Measurements from ENCODE around the gene N4BP2L2.

N4BP2L2 gene

DNA sequence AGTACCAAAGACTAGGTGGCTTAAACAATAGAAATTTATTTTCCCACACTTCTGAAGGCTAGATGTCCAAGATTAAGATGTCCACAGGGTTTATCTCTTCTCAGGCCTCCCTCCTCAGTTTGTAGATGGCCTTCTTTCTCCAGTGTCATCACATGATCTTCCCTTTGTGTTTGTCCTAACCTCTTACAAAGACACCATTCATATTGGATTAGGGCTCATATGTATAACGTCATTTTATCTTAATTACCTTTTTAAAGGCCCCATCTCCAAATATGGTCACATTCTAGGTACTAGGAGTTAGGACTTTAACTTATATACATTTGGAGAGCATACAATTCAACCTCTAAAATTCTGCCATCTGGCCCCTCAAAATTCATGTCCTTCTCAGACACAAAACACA, 34.3 kb downstream of the N4BP2L2 start:
- H3K4me1 ChIP-seq (ENCODE audit: insufficient read depth, insufficient read length) = no peaks in the 10 kb centered on the region
- H3K9me3 ChIP-seq (ENCODE audit: insufficient read depth, low read length) = no peaks in the 10 kb centered on the region
- peaks cover 8% of the 10 kb centered on the region for H3K36me3 ChIP-seq (ENCODE audit: insufficient read depth, insufficient read length, low read length)
- no peak overlapping the region for H3K4me3 ChIP-seq (ENCODE audit: insufficient read length, low read depth)
- no peaks in the 10 kb centered on the region for H3K27me3 ChIP-seq (ENCODE audit: insufficient read depth, insufficient read length)
- DNase-seq (ENCODE audit: low read depth, low spot score) = no peak
- no peak for TF ChIP-seq YY1 (IDR thresholded peaks at IDR 0.05; ENCODE audit: insufficient read depth, insufficient read length)
- no peak for TF ChIP-seq ZNF274 (IDR thresholded peaks at IDR 0.05; ENCODE audit: low read depth, low read length)
- TF ChIP-seq SUZ12 (IDR thresholded peaks at IDR 0.05; ENCODE audit: extremely low read depth, insufficient read depth, insufficient read length) = no peak
- H3K9ac ChIP-seq (ENCODE audit: insufficient read length, low read depth) = no peak overlapping the region

DNA sequence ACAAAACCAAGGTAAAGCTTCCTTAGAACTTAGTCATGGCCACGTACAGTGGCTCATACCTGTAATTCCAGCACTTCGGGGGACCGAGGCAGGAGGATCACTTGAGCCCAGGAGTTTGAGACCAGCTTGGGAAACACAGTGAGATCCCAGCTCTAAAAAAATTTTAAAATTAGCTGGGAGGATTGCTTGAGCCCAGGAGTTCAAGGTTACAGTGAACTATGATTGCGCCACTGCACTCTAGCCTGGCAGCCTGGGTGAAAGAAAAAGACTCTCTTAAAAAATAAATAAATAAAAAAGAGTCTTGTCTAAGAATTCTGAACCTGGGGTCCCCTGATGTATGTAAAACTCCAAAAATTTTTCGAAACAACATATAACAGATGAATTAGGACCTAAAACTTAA, 34.9 kb downstream of the N4BP2L2 start:
- Histone ChIP-seq H3K9me3 (ENCODE audit: insufficient read depth, low read length) (no peaks in the 10 kb centered on the region), H3K9ac (ENCODE audit: insufficient read length, low read depth) (no peak overlapping the region), H3K4me3 (ENCODE audit: insufficient read length, low read depth) (no peak overlapping the region), H3K36me3 (ENCODE audit: insufficient read depth, insufficient read length, low read length) (peaks cover 3% of the 10 kb centered on the region), H3K4me1 (ENCODE audit: insufficient read depth, insufficient read length) (no peaks in the 10 kb centered on the region), H3K27me3 (ENCODE audit: insufficient read depth, insufficient read length) (no peaks in the 10 kb centered on the region)
- no peak for DNase-seq (ENCODE audit: low read depth, low spot score)
- no peak for TF ChIP-seq SUZ12 (IDR thresholded peaks at IDR 0.05; ENCODE audit: extremely low read depth, insufficient read depth, insufficient read length)

DNA sequence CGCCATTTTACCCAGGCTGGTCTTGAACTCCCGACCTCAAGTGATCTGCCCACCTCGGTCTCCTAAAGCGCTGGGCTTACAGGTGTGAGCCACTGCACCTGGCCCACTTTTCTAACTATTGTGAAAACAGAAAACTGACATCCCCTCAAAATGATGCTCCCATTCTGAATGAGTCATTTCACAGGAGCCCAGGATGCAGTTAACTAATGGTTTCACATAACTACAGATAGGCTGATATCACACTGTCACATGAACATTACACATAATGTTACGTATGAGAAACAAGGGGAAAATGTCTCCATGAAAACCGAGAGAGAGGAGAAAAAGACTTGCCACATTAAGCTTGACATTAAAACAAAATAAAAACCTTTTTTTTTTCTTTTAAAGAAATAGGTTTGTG, 37.5 kb downstream of the N4BP2L2 start:
- no peaks in the 10 kb centered on the region for H3K27me3 ChIP-seq (ENCODE audit: insufficient read depth, insufficient read length)
- H3K9me3 ChIP-seq (ENCODE audit: insufficient read depth, low read length) = no peaks in the 10 kb centered on the region
- no peak overlapping the region for H3K9ac ChIP-seq (ENCODE audit: insufficient read length, low read depth)
- DNase-seq (ENCODE audit: low read depth, low spot score) = no peak
- TF ChIP-seq SUZ12 (IDR thresholded peaks at IDR 0.05; ENCODE audit: extremely low read depth, insufficient read depth, insufficient read length) (no peak), YY1 (IDR thresholded peaks at IDR 0.05; ENCODE audit: insufficient read depth, insufficient read length) (no peak), ZNF274 (IDR thresholded peaks at IDR 0.05; ENCODE audit: low read depth, low read length) (no peak)
- no peak overlapping the region for H3K4me3 ChIP-seq (ENCODE audit: insufficient read length, low read depth)
- no peaks in the 10 kb centered on the region for H3K36me3 ChIP-seq (ENCODE audit: insufficient read depth, insufficient read length, low read length)
- no peaks in the 10 kb centered on the region for H3K4me1 ChIP-seq (ENCODE audit: insufficient read depth, insufficient read length)

DNA sequence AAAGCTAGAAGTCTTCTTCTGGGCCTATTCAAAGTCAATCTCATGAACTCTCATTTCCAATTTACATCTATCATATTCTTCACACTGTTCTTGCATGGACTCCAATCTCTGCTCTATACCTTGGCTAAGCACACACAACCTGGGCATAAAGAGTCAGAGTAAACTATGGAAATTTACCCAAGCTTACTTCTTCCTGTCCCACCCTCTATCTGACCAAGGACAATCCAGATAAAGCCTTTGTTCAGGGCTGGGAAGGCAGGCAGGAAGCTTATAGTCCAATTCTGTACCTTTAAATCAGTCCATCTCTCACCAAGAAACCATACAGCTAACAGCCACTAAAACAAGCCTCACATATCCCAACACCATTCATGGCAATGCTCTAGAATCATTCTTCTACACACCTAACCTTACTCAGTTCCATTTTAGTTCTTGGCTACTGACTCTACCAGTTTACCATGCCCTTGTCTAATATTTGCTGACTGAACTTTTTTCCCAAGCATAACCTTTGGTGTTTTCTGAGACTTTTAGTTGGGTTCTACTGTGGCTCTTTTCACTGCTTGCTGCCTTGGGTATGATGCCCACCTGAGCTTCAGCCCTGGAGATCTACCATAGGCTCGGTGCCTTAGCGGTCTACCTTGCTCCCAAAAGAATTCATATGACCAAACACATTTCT, 38.9 kb downstream of the N4BP2L2 start:
- TF ChIP-seq YY1 (IDR thresholded peaks at IDR 0.05; ENCODE audit: insufficient read depth, insufficient read length) (no peak), SUZ12 (IDR thresholded peaks at IDR 0.05; ENCODE audit: extremely low read depth, insufficient read depth, insufficient read length) (no peak), ZNF274 (IDR thresholded peaks at IDR 0.05; ENCODE audit: low read depth, low read length) (no peak)
- H3K4me3 ChIP-seq (ENCODE audit: insufficient read length, low read depth) = no peak overlapping the region
- no peak overlapping the region for H3K9ac ChIP-seq (ENCODE audit: insufficient read length, low read depth)

DNA sequence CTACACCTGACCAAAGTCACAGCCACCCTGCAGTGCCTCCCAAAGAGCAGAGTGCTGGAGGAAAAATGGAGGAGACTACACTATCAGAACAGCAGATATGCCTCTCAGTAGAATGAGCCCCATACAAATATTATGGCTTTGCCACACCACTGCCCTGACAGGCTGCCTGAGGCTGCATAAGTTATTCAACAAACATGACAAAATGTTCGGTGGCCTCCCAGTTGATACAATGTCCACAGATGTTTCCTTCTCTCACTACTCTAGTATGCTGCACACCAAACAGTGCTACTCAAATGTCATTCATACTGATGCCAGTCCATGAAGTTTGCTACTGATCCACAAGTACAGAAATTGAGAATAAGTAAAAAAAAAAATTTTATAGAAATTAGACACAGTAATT, 41.0 kb downstream of the N4BP2L2 start:
- no peak for DNase-seq (ENCODE audit: low read depth, low spot score)
- H3K4me3 ChIP-seq (ENCODE audit: insufficient read length, low read depth) = no peak overlapping the region
- no peaks in the 10 kb centered on the region for H3K9me3 ChIP-seq (ENCODE audit: insufficient read depth, low read length)
- no peaks in the 10 kb centered on the region for H3K4me1 ChIP-seq (ENCODE audit: insufficient read depth, insufficient read length)
- no peak overlapping the region for H3K9ac ChIP-seq (ENCODE audit: insufficient read length, low read depth)
- H3K27me3 ChIP-seq (ENCODE audit: insufficient read depth, insufficient read length) = no peaks in the 10 kb centered on the region
- TF ChIP-seq YY1 (IDR thresholded peaks at IDR 0.05; ENCODE audit: insufficient read depth, insufficient read length) (no peak), ZNF274 (IDR thresholded peaks at IDR 0.05; ENCODE audit: low read depth, low read length) (no peak), SUZ12 (IDR thresholded peaks at IDR 0.05; ENCODE audit: extremely low read depth, insufficient read depth, insufficient read length) (no peak)
- no peaks in the 10 kb centered on the region for H3K36me3 ChIP-seq (ENCODE audit: insufficient read depth, insufficient read length, low read length)

More for the DNA sequence above, 38.9 kb downstream of the N4BP2L2 start:
- H3K36me3 ChIP-seq (ENCODE audit: insufficient read depth, insufficient read length, low read length) = no peaks in the 10 kb centered on the region
- no peaks in the 10 kb centered on the region for H3K4me1 ChIP-seq (ENCODE audit: insufficient read depth, insufficient read length)
- H3K27me3 ChIP-seq (ENCODE audit: insufficient read depth, insufficient read length) = no peaks in the 10 kb centered on the region
- no peaks in the 10 kb centered on the region for H3K9me3 ChIP-seq (ENCODE audit: insufficient read depth, low read length)
- DNase-seq (ENCODE audit: low read depth, low spot score) = no peak

DNA sequence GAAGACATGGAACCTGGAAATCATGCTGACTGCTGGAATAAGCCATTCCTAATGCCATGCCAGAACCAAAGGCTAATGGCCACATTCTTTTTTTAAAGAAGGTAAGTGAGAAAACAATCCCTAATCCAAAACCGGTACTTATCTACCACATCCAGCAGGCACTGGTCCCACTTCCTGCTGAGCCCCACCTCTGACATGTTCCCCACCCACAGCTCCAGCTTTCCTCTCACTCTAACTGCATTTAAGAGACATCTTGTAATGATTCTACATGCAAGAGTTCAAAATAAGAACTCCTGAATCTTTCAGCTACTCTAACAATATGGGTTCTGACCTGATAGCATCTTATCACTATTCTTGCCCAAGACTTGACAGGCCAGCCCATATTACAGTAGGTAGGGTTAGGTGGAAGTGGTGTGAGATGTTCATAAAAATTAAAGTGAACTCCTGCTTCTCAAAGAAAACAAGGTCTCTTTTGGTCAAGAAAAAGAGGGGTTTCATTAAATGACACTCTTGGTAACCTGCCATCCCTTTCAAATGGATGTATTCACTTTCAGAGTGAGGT, 41.9 kb downstream of the N4BP2L2 start:
- Histone ChIP-seq H3K36me3 (ENCODE audit: insufficient read depth, insufficient read length, low read length) (no peaks in the 10 kb centered on the region), H3K9me3 (ENCODE audit: insufficient read depth, low read length) (no peaks in the 10 kb centered on the region), H3K9ac (ENCODE audit: insufficient read length, low read depth) (no peak overlapping the region), H3K4me3 (ENCODE audit: insufficient read length, low read depth) (no peak overlapping the region), H3K4me1 (ENCODE audit: insufficient read depth, insufficient read length) (no peaks in the 10 kb centered on the region), H3K27me3 (ENCODE audit: insufficient read depth, insufficient read length) (no peaks in the 10 kb centered on the region)
- no peak for TF ChIP-seq YY1 (IDR thresholded peaks at IDR 0.05; ENCODE audit: insufficient read depth, insufficient read length)
- TF ChIP-seq SUZ12 (IDR thresholded peaks at IDR 0.05; ENCODE audit: extremely low read depth, insufficient read depth, insufficient read length) = no peak
- no peak for TF ChIP-seq ZNF274 (IDR thresholded peaks at IDR 0.05; ENCODE audit: low read depth, low read length)
- no peak for DNase-seq (ENCODE audit: low read depth, low spot score)

DNA sequence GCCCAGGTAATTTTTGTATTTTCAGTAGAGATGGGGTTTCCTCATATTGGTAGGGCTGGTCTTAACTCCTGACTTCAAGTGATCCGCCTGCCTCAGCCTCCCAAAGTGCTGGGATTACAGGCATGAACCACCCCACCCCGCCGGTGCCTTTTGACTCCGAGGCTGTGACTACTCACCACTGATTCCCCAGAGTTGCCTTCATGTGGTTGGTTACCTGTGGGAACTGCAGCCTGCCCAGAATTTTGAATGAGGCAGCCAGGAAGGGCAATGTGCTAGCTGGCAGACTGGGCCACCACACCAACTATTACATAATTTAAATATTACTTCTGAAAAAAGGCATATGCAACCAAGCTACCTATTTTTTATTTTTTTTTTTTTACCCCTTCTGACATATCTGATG, 42.8 kb downstream of the N4BP2L2 start:
- no peak overlapping the region for H3K9ac ChIP-seq (ENCODE audit: insufficient read length, low read depth)
- H3K4me3 ChIP-seq (ENCODE audit: insufficient read length, low read depth) = no peak overlapping the region
- TF ChIP-seq ZNF274 (IDR thresholded peaks at IDR 0.05; ENCODE audit: low read depth, low read length) = no peak
- no peak for TF ChIP-seq YY1 (IDR thresholded peaks at IDR 0.05; ENCODE audit: insufficient read depth, insufficient read length)
- TF ChIP-seq SUZ12 (IDR thresholded peaks at IDR 0.05; ENCODE audit: extremely low read depth, insufficient read depth, insufficient read length) = no peak
- DNase-seq (ENCODE audit: low read depth, low spot score) = no peak
- H3K4me1 ChIP-seq (ENCODE audit: insufficient read depth, insufficient read length) = no peaks in the 10 kb centered on the region
- H3K36me3 ChIP-seq (ENCODE audit: insufficient read depth, insufficient read length, low read length) = no peaks in the 10 kb centered on the region
- no peaks in the 10 kb centered on the region for H3K27me3 ChIP-seq (ENCODE audit: insufficient read depth, insufficient read length)
- no peaks in the 10 kb centered on the region for H3K9me3 ChIP-seq (ENCODE audit: insufficient read depth, low read length)
